SK-N-SH treated with all-trans-retinoic acid at 6 μM for 48 hours (cell line): ENCODE data around the gene MAB21L4.

ENCODE experiments used
- ARNTL ChIP-seq: fragments of 450-650 bp; formaldehyde crosslinking; IDR thresholded peaks from 2 replicates; pipeline ENCODE4 v1.5.0; 2020; ENCODE audit warnings: low read depth, mild to moderate bottlenecking, moderate library complexity, borderline replicate concordance
- BACH2 ChIP-seq: fragments of 250-450 bp; sonication (Bioruptor Pico); IDR thresholded peaks from 2 replicates; pipeline ENCODE4 v1.9.0; 2021; ENCODE audit warnings: mild to moderate bottlenecking, borderline replicate concordance
- CSDC2 ChIP-seq: fragments of 250-450 bp; sonication (Bioruptor Pico); IDR thresholded peaks from 2 replicates; pipeline ENCODE4 v1.5.0; 2020; ENCODE audit warnings: mild to moderate bottlenecking, moderate library complexity
- PPARA ChIP-seq: fragments of 250-450 bp; sonication (Bioruptor Pico); IDR thresholded peaks from 2 replicates; pipeline ENCODE4 v1.5.0; 2020; ENCODE audit warnings: mild to moderate bottlenecking, borderline replicate concordance
- RARB ChIP-seq: fragments of 250-450 bp; sonication (Bioruptor Pico); IDR thresholded peaks from 2 replicates; pipeline ENCODE4 v1.8.0; 2021; ENCODE audit warnings: mild to moderate bottlenecking, moderate library complexity
- ZC3H10 ChIP-seq: fragments of 250-450 bp; sonication (Bioruptor Pico); IDR thresholded peaks from 2 replicates; pipeline ENCODE4 v1.5.1; 2021; ENCODE audit warnings: mild to moderate bottlenecking, moderate library complexity
- ZFP3 ChIP-seq: fragments of 250-450 bp; sonication (Bioruptor Pico); IDR thresholded peaks from 2 replicates; pipeline ENCODE4 v1.5.0; 2020; ENCODE audit warnings: mild to moderate bottlenecking, moderate library complexity
- ZNF565 ChIP-seq: fragments of 450-650 bp; formaldehyde crosslinking; conservative IDR thresholded peaks from 2 replicates; pipeline ENCODE4 v1.5.0; 2020; ENCODE audit warnings: low read depth, mild to moderate bottlenecking, moderate library complexity
- ZNF70 ChIP-seq: fragments of 450-650 bp; formaldehyde crosslinking; IDR thresholded peaks from 2 replicates; pipeline ENCODE4 v1.5.0; 2020; ENCODE audit warnings: mild to moderate bottlenecking, moderate library complexity
- TF ChIP-seq, protein P1 (sequence below): fragments of 250-450 bp; sonication (Bioruptor Pico); IDR thresholded peaks from 2 replicates; pipeline ENCODE4 v1.8.0; 2020; ENCODE audit warnings: mild to moderate bottlenecking, moderate library complexity, borderline replicate concordance
- TF ChIP-seq, protein P2 (sequence below): fragments of 250-450 bp; sonication (Bioruptor Pico); IDR thresholded peaks from 2 replicates; pipeline ENCODE4 v1.5.1; 2020; ENCODE audit warnings: low read depth, mild to moderate bottlenecking, moderate library complexity
- TF ChIP-seq, protein P3 (sequence below): fragments of 250-450 bp; sonication (Bioruptor Pico); IDR thresholded peaks from 2 replicates; pipeline ENCODE4 v1.5.0; 2020; ENCODE audit warnings: mild to moderate bottlenecking, moderate library complexity

DNA sequence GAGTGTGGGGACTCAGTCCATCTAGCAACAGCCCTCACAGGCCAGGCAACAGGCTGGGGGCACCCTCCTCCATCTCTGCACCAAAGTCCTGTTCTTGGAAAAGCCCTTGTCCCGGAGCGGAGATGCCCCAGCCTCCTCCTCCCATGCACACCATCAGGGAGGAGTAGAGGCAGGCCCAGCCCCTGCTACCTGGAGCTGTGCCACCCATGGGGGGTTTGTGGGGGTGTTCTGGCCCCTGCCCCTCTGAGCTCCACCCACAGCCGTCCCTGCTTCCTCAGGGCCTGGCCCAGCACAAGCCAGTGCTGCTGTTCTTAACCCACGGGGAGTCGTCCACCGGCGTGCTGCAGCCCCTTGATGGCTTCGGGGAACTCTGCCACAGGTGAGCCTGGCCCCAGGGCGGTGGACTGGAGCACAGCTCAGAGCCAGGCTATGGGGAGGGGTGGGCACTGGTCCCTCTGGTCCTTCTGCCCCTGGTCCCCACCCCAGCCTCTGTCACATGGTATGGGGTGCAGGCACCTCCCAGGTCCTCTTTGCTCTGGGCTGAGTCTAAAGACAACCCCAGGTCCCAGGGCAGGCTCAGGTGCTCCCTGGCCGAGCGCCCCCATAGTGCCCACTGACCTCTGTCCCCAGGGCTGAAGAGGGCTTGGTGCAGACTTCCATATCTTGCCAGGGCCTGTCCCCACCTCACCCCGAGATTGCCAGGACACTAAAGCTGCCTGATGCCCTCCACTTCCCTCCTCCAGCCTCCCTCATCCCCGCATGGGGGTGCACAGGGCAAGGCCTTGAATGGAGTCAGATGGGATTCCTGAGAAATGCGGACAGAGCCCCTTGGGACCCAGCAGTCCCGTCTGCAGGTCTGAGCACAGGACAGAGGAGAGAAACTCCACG lies 24.6 kb downstream of the MAB21L4 start:
- TF ChIP-seq, protein P1, sequence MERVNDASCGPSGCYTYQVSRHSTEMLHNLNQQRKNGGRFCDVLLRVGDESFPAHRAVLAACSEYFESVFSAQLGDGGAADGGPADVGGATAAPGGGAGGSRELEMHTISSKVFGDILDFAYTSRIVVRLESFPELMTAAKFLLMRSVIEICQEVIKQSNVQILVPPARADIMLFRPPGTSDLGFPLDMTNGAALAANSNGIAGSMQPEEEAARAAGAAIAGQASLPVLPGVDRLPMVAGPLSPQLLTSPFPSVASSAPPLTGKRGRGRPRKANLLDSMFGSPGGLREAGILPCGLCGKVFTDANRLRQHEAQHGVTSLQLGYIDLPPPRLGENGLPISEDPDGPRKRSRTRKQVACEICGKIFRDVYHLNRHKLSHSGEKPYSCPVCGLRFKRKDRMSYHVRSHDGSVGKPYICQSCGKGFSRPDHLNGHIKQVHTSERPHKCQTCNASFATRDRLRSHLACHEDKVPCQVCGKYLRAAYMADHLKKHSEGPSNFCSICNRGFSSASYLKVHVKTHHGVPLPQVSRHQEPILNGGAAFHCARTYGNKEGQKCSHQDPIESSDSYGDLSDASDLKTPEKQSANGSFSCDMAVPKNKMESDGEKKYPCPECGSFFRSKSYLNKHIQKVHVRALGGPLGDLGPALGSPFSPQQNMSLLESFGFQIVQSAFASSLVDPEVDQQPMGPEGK (CRISPR knock-in tag), result no peak
- TF ChIP-seq, protein P2, sequence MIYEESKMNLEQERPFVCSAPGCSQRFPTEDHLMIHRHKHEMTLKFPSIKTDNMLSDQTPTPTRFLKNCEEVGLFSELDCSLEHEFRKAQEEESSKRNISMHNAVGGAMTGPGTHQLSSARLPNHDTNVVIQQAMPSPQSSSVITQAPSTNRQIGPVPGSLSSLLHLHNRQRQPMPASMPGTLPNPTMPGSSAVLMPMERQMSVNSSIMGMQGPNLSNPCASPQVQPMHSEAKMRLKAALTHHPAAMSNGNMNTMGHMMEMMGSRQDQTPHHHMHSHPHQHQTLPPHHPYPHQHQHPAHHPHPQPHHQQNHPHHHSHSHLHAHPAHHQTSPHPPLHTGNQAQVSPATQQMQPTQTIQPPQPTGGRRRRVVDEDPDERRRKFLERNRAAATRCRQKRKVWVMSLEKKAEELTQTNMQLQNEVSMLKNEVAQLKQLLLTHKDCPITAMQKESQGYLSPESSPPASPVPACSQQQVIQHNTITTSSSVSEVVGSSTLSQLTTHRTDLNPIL (CRISPR knock-in tag), result no peak
- TF ChIP-seq ZNF565 (CRISPR knock-in tag) (no peak), ZNF70 (CRISPR knock-in tag) (no peak), RARB (CRISPR knock-in tag) (no peak), BACH2 (no peak), ARNTL (CRISPR knock-in tag) (no peak), PPARA (CRISPR knock-in tag) (no peak), ZC3H10 (CRISPR knock-in tag) (no peak), ZFP3 (CRISPR knock-in tag) (no peak), CSDC2 (CRISPR knock-in tag) (no peak)
- TF ChIP-seq, protein P3, sequence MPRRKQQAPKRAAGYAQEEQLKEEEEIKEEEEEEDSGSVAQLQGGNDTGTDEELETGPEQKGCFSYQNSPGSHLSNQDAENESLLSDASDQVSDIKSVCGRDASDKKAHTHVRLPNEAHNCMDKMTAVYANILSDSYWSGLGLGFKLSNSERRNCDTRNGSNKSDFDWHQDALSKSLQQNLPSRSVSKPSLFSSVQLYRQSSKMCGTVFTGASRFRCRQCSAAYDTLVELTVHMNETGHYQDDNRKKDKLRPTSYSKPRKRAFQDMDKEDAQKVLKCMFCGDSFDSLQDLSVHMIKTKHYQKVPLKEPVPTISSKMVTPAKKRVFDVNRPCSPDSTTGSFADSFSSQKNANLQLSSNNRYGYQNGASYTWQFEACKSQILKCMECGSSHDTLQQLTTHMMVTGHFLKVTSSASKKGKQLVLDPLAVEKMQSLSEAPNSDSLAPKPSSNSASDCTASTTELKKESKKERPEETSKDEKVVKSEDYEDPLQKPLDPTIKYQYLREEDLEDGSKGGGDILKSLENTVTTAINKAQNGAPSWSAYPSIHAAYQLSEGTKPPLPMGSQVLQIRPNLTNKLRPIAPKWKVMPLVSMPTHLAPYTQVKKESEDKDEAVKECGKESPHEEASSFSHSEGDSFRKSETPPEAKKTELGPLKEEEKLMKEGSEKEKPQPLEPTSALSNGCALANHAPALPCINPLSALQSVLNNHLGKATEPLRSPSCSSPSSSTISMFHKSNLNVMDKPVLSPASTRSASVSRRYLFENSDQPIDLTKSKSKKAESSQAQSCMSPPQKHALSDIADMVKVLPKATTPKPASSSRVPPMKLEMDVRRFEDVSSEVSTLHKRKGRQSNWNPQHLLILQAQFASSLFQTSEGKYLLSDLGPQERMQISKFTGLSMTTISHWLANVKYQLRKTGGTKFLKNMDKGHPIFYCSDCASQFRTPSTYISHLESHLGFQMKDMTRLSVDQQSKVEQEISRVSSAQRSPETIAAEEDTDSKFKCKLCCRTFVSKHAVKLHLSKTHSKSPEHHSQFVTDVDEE (CRISPR knock-in tag), result no peak
